ENCODE data around the gene KDM2B. TPM values are rescaled to one million over a fixed set of nuclear protein-coding genes. Genes with fewer than 3 reads are reported as not detected.

Gene KDM2B
- total and polyA plus RNA-seq, 2 donors from 2014 or later = 6.2 to 19.7 TPM

DNA sequence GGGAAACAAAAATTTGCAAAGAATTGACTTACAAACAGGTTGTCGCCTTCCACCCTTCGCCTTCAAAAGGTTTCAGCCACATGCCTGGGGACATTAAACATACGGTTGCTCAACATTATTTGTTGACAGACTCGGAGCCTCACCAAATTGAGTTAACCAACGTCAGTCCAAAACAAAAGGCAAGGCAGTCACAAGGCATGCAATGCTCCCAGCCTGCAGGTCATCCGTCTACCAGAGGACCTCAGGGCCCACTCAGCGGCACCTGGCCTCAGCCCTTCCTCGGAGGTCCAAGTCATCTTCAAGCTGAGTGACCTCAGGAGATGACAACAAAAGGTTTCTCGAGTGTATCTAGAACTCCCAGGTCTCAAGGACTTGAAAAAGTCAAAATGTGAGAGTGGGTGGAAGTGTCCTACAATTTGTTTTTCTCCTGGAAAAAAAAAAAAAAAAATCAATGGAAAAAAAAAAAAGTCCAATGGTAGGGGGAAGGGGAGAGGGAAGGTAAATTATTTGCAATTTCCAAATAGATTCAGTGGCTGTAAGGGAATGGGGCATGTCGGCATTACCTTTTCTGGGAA is 64.3 kb downstream of the KDM2B start:
- FAIRE-seq = no peak
- no peaks in the 10 kb centered on the region for H3K9me3 ChIP-seq (ENCODE audit: control insufficient read depth in 2 of 3, insufficient read depth in 1 of 3, low read length in 3 of 3)
- no peaks in the 10 kb centered on the region for H3K4me1 ChIP-seq (ENCODE audit: control insufficient read depth in 2 of 3, insufficient read depth in 2 of 3, low read depth in 1 of 3, low read length in 3 of 3)
- no peak overlapping the region for H3K27ac ChIP-seq (ENCODE audit: low read depth in 2 of 2, low read length in 2 of 2)
- no peaks in the 10 kb centered on the region for H3K27me3 ChIP-seq (ENCODE audit: control insufficient read depth, insufficient read depth, low read length)
- intact Hi-C loops (cut with DNase I) = no loop called here
- TF ChIP-seq, protein P1, sequence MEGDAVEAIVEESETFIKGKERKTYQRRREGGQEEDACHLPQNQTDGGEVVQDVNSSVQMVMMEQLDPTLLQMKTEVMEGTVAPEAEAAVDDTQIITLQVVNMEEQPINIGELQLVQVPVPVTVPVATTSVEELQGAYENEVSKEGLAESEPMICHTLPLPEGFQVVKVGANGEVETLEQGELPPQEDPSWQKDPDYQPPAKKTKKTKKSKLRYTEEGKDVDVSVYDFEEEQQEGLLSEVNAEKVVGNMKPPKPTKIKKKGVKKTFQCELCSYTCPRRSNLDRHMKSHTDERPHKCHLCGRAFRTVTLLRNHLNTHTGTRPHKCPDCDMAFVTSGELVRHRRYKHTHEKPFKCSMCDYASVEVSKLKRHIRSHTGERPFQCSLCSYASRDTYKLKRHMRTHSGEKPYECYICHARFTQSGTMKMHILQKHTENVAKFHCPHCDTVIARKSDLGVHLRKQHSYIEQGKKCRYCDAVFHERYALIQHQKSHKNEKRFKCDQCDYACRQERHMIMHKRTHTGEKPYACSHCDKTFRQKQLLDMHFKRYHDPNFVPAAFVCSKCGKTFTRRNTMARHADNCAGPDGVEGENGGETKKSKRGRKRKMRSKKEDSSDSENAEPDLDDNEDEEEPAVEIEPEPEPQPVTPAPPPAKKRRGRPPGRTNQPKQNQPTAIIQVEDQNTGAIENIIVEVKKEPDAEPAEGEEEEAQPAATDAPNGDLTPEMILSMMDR (IDR thresholded peaks at IDR 0.05; ENCODE audit: borderline replicate concordance, extremely low read depth, insufficient read depth) = no peak
- H3K9ac ChIP-seq (ENCODE audit: low read length in 3 of 3) = no peak overlapping the region
- H3K36me3 ChIP-seq (ENCODE audit: control insufficient read depth in 2 of 3, insufficient read depth in 3 of 3, low read length in 3 of 3) = peaks cover 0 to 7% (median 0%) of the 10 kb centered on the region in 3 donors
- DNase-seq = no peak
- H3K4me3 ChIP-seq (ENCODE audit: low read length in 3 of 3) = no peak overlapping the region

DNA sequence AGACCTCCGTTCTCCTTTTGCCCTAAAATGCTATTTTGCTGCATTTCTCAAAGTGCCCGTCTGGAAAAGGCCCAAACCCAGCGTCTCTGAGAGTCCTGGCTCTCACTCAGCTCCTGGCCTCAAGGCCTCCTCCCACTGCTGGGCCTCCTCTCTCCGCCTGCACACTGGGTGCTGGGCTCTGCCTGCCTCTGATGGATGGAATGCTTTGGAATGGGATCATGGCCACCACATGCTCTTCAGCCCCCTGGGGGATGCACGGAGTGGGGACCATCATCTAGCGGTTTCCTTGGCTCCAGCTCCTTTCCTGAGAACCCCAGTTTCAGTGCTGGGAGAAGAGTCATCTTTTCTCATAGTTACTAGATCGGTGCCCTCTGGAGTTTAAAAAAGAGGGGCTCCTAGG is 65.2 kb downstream of the KDM2B start:
- FAIRE-seq (no peak), DNase-seq (no peak)
- no peaks in the 10 kb centered on the region for H3K27me3 ChIP-seq (ENCODE audit: control insufficient read depth, insufficient read depth, low read length)
- no peak overlapping the region for H3K4me3 ChIP-seq (ENCODE audit: low read length in 3 of 3)
- no peak overlapping the region for H3K9ac ChIP-seq (ENCODE audit: low read length in 3 of 3)
- intact Hi-C loops (cut with DNase I) = no loop called here
- TF ChIP-seq, protein P1 (IDR thresholded peaks at IDR 0.05; ENCODE audit: borderline replicate concordance, extremely low read depth, insufficient read depth) = no peak
- peaks cover 0 to 7% (median 0%) of the 10 kb centered on the region in 3 donors for H3K36me3 ChIP-seq (ENCODE audit: control insufficient read depth in 2 of 3, insufficient read depth in 3 of 3, low read length in 3 of 3)
- no peaks in the 10 kb centered on the region for H3K9me3 ChIP-seq (ENCODE audit: control insufficient read depth in 2 of 3, insufficient read depth in 1 of 3, low read length in 3 of 3)
- no peak overlapping the region for H3K27ac ChIP-seq (ENCODE audit: low read depth in 2 of 2, low read length in 2 of 2)
- no peaks in the 10 kb centered on the region for H3K4me1 ChIP-seq (ENCODE audit: control insufficient read depth in 2 of 3, insufficient read depth in 2 of 3, low read depth in 1 of 3, low read length in 3 of 3)

DNA sequence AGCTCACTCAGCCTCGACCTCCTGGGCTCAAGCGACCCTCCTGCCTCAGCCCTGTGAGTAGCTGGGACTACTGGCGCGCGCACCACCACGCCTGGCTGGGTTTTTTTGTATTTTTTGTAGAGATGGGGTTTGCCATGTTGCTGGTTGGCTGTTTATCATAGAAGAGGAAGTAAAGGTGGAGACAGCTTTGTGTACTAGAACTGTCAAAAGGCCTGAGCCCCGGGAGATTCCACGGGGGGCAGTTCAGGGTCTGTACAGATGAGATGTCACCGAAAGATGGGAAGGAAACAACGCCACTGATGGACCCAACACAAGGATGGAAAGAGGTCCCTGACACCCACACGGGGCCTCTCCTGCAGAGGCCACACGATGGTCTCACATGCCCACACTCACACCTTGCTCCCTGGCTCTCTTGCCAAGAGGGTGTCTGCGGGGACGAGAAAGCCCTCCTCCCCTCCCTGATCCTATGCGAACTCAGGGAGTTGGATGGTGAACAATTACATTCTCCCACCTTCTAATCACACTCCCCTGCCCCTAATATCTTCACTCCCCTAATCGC is 66.6 kb downstream of the KDM2B start:
- no peak overlapping the region for H3K9ac ChIP-seq (ENCODE audit: low read length in 3 of 3)
- FAIRE-seq (no peak), DNase-seq (peak in 2 of 5 donors; percentile 27 to 39)
- no peak overlapping the region for H3K4me3 ChIP-seq (ENCODE audit: low read length in 3 of 3)
- H3K4me1 ChIP-seq (ENCODE audit: control insufficient read depth in 2 of 3, insufficient read depth in 2 of 3, low read depth in 1 of 3, low read length in 3 of 3) = no peaks in the 10 kb centered on the region
- no peaks in the 10 kb centered on the region for H3K9me3 ChIP-seq (ENCODE audit: control insufficient read depth in 2 of 3, insufficient read depth in 1 of 3, low read length in 3 of 3)
- intact Hi-C loops (cut with DNase I) = no loop called here
- TF ChIP-seq, protein P1 (IDR thresholded peaks at IDR 0.05; ENCODE audit: borderline replicate concordance, extremely low read depth, insufficient read depth) = no peak
- H3K36me3 ChIP-seq (ENCODE audit: control insufficient read depth in 2 of 3, insufficient read depth in 3 of 3, low read length in 3 of 3) = peaks cover 0 to 5% (median 0%) of the 10 kb centered on the region in 3 donors
- H3K27me3 ChIP-seq (ENCODE audit: control insufficient read depth, insufficient read depth, low read length) = no peaks in the 10 kb centered on the region
- H3K27ac ChIP-seq (ENCODE audit: low read depth in 2 of 2, low read length in 2 of 2) = no peak overlapping the region

All from kidney (tissue), 14 donors.